Measurements from ENCODE around the gene ARRDC2. TPM values are rescaled to one million over a fixed set of nuclear protein-coding genes. Genes with fewer than 3 reads are reported as not detected.
"Not testable (repeated sequence)": the region's sequence is repeated elsewhere in the genome, so short reads cannot be mapped to it uniquely, and the experiment has no call there.

The ARRDC2 gene
- total and polyA plus RNA-seq, 10 donors, result 46.0 to 70.4 (median 56.1) TPM

DNA sequence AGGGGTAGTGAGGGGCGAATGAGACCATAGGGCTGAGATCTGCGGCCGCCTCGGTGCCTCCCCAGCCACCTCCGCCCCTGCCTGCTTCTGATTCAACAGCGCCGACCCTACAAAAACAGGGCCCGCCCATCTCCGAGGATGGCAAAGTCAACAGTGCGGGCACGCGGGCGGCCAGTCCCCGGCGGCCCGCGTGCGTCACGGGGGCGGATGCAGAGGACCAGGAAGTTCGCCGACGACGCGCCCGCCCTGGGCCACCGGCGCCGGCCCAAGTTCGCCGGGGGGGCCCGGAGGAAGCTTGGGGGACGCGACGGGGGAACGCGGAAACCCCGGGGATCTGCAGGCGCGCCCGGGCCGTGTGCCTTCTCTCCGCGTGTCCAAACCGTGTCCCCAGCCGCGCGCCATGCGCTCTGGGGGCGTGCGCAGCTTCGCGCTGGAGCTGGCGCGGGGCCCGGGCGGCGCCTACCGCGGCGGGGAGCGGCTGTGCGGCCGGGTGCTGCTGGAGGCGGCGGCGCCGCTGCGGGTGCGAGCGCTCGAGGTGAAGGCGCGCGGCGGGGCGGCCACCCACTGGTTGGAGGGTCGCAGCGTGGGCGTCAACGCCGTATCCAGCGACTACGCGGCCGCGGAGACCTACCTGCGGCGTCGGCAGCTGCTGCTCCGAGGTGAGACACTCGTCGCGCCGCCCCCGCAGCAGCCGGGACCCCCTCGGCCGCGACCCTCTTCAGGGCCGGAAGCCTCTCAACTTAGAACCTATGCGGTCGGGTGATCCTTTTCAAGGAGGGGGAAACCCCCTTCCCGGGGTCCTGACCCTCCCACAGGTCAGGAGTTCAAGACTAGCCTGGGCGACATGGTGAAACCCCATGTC is 6.8 kb upstream of the ARRDC2 start:
- 0 to 1% (median 0%) methylated on average over 32 to 105 of the region's 105 CpGs for WGBS, 5 donors
- H3K36me3 ChIP-seq, result peaks cover 0 to 27% (median 0%) of the 10 kb centered on the region in 6 donors
- peaks cover 16 to 68% (median 45%) of the 10 kb centered on the region in 6 donors for H3K4me1 ChIP-seq
- peak; percentile 99 for DNase-seq
- TF ChIP-seq POLR2AphosphoS5 (IDR thresholded peaks at IDR 0.05) (peak; percentile 88 to 93 (median 92)), POLR2A (IDR thresholded peaks at IDR 0.05) (peak in 2 of 3 donors; percentile 5 to 65)
- TF ChIP-seq, protein P1, sequence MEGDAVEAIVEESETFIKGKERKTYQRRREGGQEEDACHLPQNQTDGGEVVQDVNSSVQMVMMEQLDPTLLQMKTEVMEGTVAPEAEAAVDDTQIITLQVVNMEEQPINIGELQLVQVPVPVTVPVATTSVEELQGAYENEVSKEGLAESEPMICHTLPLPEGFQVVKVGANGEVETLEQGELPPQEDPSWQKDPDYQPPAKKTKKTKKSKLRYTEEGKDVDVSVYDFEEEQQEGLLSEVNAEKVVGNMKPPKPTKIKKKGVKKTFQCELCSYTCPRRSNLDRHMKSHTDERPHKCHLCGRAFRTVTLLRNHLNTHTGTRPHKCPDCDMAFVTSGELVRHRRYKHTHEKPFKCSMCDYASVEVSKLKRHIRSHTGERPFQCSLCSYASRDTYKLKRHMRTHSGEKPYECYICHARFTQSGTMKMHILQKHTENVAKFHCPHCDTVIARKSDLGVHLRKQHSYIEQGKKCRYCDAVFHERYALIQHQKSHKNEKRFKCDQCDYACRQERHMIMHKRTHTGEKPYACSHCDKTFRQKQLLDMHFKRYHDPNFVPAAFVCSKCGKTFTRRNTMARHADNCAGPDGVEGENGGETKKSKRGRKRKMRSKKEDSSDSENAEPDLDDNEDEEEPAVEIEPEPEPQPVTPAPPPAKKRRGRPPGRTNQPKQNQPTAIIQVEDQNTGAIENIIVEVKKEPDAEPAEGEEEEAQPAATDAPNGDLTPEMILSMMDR (IDR thresholded peaks at IDR 0.05 in 8 of 11, conservative IDR thresholded peaks at IDR 0.05 in 3 of 11), result peak in 2 of 11 experiments; percentile 20 to 24
- intact Hi-C loops (cut with DNase I; ENCODE audit: low total_unique reads), result no loop called here
- H3K9me3 ChIP-seq, result no peaks in the 10 kb centered on the region
- peak overlapping the region; percentile 87 to 98 (median 94) for H3K27ac ChIP-seq
- H3K4me3 ChIP-seq, result peak overlapping the region; percentile 62 to 94 (median 76)
- no peaks in the 10 kb centered on the region for H3K27me3 ChIP-seq (replicated peaks in 1 of 7)

DNA sequence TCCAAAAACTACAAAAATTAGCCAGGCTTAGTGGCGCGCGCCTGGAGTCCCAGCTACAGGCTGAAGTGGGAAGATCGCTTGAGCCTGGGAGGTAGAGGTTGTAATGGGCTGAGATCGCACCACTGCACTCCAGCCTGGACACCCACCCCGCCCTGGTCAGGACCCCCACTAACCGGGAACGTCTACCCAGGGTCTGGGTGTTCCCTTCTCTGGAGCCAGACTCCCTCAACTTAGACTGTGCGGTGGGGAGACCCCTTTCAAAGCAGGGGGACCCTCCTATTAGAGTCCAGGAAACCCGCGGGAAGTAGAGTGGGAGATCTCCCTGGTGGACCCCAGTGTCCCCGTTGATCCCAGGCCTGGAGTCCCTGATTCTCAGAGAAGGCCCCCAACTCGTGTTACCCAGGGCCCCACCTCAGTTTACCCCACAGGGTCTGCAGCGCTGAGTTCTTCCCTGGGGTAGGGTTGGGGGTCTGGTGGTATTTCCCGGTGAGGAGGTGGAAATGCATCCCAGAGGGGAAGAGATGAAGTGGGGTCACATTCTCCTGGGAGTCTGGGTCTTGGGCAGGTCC is 6.1 kb upstream of the ARRDC2 start:
- peaks cover 0 to 33% (median 0%) of the 10 kb centered on the region in 6 donors for H3K36me3 ChIP-seq
- no peaks in the 10 kb centered on the region for H3K9me3 ChIP-seq
- TF ChIP-seq, protein P1 (IDR thresholded peaks at IDR 0.05 in 8 of 11, conservative IDR thresholded peaks at IDR 0.05 in 3 of 11), result no peak
- intact Hi-C loops (cut with DNase I; ENCODE audit: low total_unique reads), result no loop called here
- 2 to 25% (median 15%) methylated on average over 7 to 15 of the region's 15 CpGs for WGBS, 5 donors
- peak overlapping the region; percentile 62 to 94 (median 76) for H3K4me3 ChIP-seq
- H3K27ac ChIP-seq, result peak overlapping the region; percentile 87 to 98 (median 94)
- DNase-seq, result no peak
- peaks cover 22 to 70% (median 45%) of the 10 kb centered on the region in 6 donors for H3K4me1 ChIP-seq
- no peaks in the 10 kb centered on the region for H3K27me3 ChIP-seq (replicated peaks in 1 of 7)

DNA sequence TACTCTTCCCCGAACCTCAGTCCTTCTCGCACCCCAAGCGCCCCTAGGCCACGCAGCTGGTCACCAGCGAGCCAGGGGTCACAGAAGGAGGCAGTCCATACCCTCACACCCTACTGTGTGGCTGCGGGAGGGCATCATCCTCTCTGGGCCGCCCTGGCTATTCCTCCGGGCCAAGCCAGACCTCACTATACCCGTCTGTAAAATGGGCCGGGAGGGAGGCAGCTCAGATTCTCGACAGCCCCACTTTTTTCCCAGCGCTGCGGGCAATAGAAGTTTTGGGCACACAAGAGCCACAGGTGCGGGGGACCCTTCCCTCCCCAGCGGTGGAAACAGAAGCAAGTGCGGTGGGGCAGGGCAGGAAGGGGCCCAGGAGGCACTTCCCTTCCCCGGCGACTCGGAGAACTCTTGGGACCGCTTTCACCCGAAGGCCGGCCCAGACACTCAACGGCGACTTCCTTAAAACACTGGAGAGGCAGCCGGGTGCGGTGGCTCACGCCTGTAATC is 5.6 kb upstream of the ARRDC2 start:
- peaks cover 27 to 70% (median 48%) of the 10 kb centered on the region in 6 donors for H3K4me1 ChIP-seq
- TF ChIP-seq POLR2AphosphoS5 (IDR thresholded peaks at IDR 0.05), result peak; percentile 56 to 69 (median 66)
- TF ChIP-seq POLR2A (IDR thresholded peaks at IDR 0.05), result no peak
- TF ChIP-seq, protein P1 (IDR thresholded peaks at IDR 0.05 in 8 of 11, conservative IDR thresholded peaks at IDR 0.05 in 3 of 11), result no peak
- WGBS, 5 donors, result 32 to 60% (median 38%) methylated on average over 13 to 27 of the region's 27 CpGs
- intact Hi-C loops (cut with DNase I; ENCODE audit: low total_unique reads), result no loop called here
- H3K36me3 ChIP-seq, result peaks cover 0 to 33% (median 0%) of the 10 kb centered on the region in 6 donors
- H3K27me3 ChIP-seq (replicated peaks in 1 of 7), result no peaks in the 10 kb centered on the region
- no peaks in the 10 kb centered on the region for H3K9me3 ChIP-seq
- peak; percentile 89 for DNase-seq
- peak overlapping the region; percentile 62 to 94 (median 76) for H3K4me3 ChIP-seq
- H3K27ac ChIP-seq, result peak overlapping the region; percentile 53 to 98 (median 94)

DNA sequence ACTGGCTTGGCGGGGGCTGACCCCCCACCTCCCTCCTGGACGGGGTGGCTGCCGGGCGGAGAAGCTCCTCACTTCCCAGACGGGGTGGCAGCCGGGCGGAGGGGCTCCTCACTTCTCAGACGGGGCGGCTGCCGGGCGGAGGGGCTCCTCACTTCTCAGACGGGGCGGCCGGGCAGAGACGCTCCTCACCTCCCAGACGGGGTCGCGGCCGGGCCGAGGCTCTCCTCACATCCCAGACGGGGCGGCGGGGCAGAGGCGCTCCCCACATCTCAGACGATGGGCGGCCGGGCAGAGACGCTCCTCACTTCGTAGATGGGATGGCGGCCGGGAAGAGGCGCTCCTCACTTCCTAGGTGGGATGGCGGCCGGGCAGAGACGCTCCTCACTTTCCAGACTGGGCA is 2.2 kb upstream of the ARRDC2 start:
- H3K4me3 ChIP-seq; H3K9me3 ChIP-seq; H3K27me3 ChIP-seq (replicated peaks in 1 of 7); intact Hi-C loops (cut with DNase I; ENCODE audit: low total_unique reads); H3K27ac ChIP-seq; DNase-seq: not testable (repeated sequence)
- peaks cover 4 to 58% (median 21%) of the 10 kb centered on the region in 6 donors for H3K36me3 ChIP-seq
- H3K4me1 ChIP-seq, result peaks cover 27 to 81% (median 56%) of the 10 kb centered on the region in 6 donors
- 94 to 99% (median 96%) methylated on average over 18 to 35 of the region's 35 CpGs for WGBS, 5 donors

Measured in spleen (tissue), 11 donors.